HG03354 (cell line): Measurements from ENCODE around the gene ST6GALNAC5.
"Not testable (repeated sequence)": the region's sequence is repeated elsewhere in the genome, so short reads cannot be mapped to it uniquely, and the experiment has no call there.

ENCODE experiments used
- ATAC-seq: cut with Tn5 transposase; IDR thresholded peaks from one replicate; pipeline ENCODE4 v1.9.1; 2021; ENCODE audit warnings: mild to moderate bottlenecking; ENCODE audit not compliant: unreplicated experiment, poor library complexity, severe bottlenecking

The ST6GALNAC5 gene

DNA sequence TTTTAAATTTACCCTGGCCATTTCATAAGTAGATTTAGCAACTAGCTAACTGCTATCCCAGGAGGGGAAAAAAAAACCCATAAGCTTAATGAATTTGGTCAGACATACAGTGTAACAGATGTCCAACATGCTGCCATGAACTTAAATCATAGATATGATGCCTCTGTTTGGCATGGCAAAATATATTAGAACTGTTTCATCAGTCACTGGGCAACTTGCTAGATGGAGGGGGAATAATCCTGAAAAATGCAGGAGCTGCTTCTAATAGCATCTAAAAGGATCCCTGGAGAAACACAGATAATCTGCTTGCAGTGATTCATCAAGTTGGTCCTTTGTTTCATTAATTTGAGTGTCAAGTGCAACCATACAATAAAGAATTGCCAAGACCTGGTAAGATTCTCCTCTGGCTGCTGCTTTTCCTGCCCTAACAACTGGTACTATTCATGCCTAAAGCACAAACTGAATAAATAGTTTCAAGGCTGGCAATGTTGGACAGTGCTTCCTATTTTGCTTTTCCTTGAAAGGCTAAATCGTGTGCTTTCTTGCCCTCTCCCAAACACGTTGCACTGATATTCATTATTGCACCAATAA is 1.5 kb upstream of the ST6GALNAC5 start:
- ATAC-seq = no peak

- ATAC-seq = no peak
Measured at GRCh38 chr1:76866566-76866965, 714 bp upstream of the ST6GALNAC5 start.

DNA sequence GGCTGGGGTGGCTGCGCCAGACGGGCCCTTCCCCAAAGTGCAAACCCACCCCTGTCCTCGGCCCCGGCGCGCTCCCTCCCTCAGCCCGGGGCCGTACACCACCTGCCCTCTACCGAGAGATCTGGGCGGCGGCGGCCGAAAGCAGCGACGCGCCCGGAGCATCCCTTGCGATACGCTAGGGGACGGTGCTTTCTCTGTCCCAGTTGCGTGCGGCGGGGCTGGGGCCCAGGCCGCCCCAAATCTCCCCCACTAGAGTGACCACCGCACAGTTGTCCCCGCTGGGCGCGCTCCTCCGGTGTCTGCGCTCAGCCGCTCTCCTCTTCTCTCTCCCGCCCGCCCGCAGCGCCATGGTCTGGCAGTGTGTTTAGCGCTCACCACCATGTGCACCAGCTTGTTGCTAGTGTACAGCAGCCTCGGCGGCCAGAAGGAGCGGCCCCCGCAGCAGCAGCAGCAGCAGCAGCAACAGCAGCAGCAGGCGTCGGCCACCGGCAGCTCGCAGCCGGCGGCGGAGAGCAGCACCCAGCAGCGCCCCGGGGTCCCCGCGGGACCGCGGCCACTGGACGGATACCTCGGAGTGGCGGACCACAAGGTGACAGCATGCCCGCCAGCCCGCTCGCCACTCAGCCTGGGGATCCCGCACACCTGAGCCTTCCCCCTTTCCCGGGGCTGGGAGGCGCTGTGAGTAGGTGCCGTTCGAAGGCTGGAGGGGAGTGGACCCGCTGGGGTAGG is 1.0 kb downstream of the ST6GALNAC5 start:
- ATAC-seq = peak; percentile 54

GRCh38 chr1:76868916-76869315 is 1.6 kb downstream of the ST6GALNAC5 start:
- ATAC-seq = no peak

DNA sequence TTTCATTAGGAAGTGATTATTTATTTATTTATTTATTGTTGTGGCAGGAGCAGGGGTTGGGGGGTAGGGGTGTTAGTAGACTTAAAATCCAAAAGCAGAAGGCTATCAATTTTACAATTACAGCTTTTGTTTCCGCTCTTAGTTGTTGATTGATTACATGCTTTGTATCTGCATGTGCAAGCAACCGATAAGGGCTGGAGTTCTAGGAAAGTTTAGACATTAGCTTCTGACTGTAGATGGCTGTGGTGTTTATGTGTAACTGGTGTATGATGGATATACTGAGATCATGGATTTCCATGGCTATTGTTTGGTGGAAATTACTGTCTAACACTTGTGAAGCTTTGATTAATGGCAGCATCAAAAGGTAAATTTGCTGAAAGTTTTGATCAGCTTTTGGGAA is 2.8 kb downstream of the ST6GALNAC5 start:
- no peak for ATAC-seq

DNA sequence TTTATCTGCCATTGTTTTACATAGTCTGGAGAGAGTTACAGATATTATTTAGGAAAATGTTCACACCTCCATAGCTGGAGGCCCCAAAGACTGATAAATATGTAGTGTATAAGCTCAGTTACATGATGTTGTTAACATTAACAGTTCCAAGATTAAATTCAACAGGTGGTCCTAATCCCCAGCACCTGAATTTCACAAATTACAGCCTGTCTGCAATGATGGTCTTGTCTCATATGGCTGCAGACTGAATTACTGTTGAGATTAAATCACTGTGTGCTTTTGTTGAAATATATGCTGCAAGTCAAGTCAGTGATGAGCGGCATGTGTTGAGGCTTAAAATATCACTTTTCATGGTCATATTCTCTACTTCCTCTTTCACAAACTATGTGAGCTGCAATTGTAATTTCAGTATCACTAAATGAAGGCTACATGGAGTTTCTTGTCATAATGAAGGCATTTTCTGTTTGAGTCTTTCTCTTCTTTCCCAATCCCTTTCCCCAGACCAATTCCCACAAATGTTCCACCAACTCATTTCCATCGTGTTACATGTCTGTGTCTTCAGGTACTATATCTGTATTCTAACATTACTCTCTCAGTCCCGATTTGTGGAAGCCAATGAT is 4.2 kb downstream of the ST6GALNAC5 start:
- ATAC-seq = peak; percentile 79

- no peak for ATAC-seq
Measured at GRCh38 chr1:76872944-76873343, 5.7 kb downstream of the ST6GALNAC5 start.

- no peak for ATAC-seq
Measured at GRCh38 chr1:76876655-76877395, 9.5 kb downstream of the ST6GALNAC5 start.

DNA sequence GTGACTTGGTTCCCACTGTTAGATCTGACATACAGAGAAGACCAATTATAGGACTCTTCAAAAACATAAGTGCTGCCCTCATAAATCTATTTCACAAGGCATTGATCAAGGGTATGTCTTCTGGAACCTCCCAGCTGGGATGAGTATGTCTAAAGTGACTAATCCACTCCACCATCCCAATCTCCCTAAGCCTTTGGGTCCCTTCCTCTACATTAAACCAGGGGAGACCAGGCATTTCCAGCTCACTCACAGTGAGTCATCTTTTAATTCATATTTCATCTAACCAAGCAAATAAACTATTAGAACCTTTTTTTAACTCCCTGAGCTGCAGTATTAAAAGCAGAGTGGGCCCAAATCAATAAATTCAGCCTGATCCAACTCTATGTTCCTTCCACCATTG is 11.7 kb downstream of the ST6GALNAC5 start:
- ATAC-seq = not testable (repeated sequence)

DNA sequence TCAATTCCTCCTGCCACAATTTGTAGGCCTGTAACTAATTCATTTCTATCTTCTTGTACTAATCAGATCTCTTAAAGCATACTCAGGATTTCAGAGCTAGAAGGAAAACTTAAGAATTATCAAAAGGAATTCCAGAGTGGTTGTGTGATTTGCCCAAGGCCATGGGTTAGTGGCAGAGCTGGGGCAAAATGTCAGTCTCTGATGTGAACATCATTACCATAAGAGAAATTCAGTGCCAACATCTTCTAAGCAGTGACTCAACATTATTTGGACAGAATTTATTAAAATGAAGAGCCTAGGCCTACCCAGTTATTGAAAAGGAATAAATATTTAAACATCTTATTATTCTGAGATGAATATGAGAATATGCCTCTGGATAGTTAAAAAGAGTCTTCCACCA is 14.5 kb downstream of the ST6GALNAC5 start:
- no peak for ATAC-seq

GRCh38 chr1:76891931-76892622 is 24.8 kb downstream of the ST6GALNAC5 start:
- no peak for ATAC-seq

DNA sequence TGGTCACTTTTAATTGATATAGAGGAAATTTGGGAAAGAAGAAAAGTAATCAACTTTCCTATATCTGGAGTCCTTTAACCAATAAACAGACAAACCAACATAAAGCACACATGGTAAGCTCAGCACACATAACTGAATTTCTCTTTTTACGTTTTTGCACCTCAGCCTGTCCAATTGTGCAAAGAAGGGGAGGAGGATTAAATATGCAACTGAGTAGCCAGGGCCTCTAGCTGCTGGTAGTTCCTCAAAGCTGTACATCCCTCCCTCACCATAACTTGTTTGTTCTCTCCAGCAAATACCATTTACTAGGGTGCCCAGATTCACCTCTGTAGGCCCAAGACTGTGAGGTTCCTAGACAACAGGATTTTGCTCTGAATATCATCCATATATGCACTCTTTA is 25.4 kb downstream of the ST6GALNAC5 start:
- ATAC-seq = no peak

DNA sequence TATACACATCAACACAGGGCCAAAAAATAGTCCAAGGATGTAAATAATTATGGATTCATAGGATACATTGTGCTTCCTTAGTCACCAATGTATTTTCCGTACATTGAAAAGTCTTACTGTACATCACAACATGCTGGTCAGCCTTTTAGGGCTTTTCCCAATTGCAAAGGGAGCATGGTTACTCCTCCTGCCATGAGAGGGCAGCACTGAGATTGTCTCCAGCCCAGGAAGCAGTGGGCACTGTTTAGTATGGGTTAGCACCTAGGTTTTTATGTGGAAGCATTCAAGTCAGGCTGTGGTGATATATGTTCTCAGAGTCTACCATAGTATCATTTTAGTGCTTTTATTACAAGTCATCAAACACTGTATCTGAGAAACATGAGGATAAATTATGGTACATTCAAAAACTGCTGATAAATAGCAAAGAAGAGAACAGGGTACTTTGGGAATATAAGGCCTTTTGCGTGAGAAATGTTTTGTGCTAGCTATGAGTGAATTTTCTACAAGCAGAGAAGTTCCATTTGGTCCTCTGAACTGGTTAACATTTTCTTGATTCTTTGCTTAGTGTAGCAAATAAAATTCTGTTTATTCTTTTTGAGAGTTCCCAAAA is 34.0 kb downstream of the ST6GALNAC5 start:
- peak; percentile 94 for ATAC-seq

DNA sequence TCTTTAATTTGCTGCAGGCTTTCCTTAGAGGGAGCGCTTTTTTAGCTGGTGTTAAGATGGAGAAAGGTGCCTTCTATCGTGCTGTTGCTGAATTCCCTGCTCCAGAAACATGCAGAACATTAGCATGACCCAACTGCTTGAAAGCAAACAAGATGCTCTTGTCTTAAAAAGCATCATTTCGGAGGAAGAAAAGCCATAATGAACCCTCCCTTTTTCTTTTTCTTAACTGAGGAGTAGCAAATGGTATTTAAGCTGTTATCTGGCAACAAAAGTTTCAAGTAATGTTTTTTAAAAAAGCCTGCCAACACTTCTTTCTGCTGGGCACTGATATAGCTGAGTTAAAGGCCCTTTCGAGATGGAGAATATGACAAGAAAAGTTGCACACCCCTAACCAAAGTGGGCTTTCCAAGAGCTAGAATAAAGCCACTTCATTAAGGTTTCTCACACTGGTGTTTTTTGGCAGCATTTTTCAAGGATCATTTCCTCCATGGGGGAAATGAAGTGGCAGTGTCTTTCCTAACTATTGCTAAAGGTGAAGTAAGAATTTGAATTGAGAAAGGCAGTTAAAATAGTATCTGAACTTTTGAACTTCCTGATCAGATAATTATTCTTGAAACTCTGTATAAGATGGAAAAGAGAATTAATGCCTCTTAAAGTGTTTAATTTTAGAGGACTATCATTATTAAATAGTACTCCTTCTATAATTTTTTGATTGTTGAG is 38.8 kb downstream of the ST6GALNAC5 start:
- ATAC-seq = no peak

GRCh38 chr1:76909311-76909710 is 42.0 kb downstream of the ST6GALNAC5 start:
- ATAC-seq = no peak

DNA sequence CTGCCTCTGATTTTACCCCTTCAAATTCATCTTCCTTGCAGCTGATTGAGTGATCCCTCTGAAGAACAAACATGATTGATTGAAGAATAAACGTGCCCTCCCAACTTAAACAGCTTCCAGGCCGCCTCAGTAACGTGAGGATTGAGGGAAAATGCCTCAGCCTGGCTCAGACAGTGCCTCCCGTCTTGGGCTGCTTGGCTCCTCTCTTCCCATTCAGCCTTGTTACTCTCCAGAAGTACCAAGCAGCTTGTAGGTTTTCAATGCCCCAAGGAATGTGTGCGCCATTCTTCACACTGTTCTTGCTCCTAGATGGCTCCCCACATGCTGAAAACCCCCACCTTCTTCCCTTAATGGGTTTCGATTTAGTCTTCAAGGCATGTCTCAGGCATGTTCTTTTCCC is 51.8 kb downstream of the ST6GALNAC5 start:
- ATAC-seq = no peak

GRCh38 chr1:76921590-76921989 is 54.3 kb downstream of the ST6GALNAC5 start:
- no peak for ATAC-seq

- no peak for ATAC-seq
Measured at GRCh38 chr1:76925825-76926224, 58.5 kb downstream of the ST6GALNAC5 start.

DNA sequence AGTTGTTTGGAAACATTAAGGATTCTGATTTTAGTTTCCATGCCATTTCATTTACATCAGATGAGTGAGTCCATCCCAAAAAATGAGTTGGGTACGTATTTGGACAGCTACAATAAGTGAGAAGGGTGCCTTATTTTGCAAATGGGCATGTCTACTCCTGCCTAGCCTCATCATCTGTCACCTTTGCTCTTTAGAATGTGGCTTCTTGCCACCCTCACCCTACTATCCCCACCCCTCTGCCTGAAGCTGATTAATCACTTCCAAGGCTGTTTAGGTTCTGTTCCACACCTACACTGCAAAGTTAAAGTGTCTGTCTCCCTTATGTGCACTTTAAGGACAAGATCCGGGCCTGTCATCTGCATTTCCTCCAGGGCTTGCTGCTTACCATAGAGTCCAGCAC is 61.2 kb downstream of the ST6GALNAC5 start:
- ATAC-seq = no peak
